Measurements from ENCODE around the gene ODC1. TPM values are rescaled to one million over a fixed set of nuclear protein-coding genes. Genes with fewer than 3 reads are reported as not detected.

ODC1 gene
- total RNA-seq, 1 donor from 2014 or later = 35.5 TPM

DNA sequence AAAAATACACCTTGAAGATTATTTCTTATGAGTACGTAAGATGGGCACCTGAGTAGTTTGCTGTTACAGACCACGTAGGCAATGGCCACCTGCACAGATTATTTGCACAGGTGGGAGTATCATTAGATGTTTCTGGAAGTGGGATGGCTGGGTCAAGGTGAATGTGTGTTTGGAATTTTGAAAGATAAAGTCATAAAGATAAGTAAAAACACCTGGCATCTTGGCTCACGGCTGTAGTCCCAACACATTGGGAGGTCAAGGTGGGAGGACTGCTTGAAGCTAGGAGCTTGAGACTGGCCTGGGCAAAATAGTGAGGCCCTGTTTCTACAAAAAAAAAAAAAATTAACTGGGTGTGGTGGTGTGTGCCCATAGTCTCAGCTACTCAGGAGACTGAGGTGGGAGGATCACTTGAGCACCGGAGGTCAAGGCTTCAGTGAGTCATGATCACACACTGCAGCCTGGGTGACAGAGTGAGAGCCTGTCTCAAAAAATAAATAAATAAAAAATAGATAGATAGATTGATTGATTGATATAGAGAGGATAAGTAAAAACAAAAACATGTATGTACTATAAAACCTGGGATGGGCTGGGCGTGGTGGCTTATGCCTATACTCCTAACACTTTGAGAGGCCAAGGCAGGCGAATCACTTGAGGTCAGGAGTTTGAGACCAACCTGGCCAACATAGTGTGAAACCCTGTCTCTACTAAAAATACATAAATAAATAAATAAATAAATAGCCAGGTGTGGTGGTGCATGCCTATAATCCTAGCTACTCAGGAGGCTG is 30.4 kb downstream of the ODC1 start:
- DNase-seq (ENCODE audit: low read depth in 2 of 2) = no peak

DNA sequence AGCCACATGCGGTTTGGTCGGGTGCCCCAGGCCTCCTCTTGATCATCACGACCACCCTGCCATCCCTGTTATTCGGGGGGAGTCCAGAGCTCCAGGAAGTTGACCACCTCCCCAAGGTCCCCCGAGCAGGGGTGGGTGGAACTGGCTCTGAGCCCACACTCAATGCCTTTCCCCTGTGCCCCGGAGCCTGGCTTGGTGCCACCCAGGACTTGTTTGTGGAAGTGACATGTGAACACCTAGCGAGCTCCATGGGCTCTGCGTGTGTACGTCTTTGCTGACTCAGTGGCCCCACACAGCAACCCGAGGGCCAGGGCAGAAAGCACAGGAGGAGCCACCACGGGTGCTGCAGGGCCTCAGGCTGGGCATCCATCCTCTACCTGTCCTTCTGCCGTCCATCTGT is 32.5 kb downstream of the ODC1 start:
- no peak for DNase-seq (ENCODE audit: low read depth in 2 of 2)

DNA sequence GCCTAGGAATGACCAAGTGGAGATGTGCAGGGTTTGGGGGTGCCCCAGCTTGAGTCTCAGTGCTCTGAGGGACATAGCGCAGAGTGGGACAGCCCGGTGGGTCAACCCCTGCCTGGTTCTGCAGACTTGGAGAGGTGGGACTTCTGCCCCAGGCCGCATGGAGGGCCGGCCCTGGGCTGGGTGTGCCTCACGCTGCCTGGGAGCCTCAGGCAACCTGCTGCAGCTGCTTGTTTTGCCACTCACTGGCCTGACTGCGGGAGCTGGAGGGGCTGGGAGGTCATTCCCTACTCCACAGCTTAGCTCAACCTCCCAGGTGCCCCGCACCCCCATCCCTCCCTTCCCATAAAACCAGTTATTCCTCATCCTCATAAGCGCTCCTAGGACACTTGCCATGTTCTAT is 33.1 kb downstream of the ODC1 start:
- no peak for DNase-seq (ENCODE audit: low read depth in 2 of 2)

DNA sequence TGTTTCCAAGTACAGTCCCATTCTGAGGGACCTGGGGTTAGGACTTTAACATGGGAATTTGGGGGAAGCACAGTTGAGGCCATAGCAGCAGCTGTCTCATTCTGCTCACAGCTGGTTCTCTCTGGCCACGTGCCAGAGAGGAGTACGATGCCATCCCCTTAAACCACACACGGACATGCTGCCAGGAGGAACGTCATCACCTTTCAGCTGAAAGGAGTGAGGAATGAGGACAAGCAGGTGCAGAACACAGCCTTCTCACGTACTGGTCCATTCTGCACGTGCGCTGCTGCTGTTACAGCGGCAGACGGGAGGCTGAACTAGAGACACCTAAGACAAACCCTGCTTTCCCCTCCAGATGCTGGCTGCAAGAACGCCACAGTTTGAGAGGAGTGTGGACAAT is 33.5 kb downstream of the ODC1 start:
- no peak for DNase-seq (ENCODE audit: low read depth in 2 of 2)

DNA sequence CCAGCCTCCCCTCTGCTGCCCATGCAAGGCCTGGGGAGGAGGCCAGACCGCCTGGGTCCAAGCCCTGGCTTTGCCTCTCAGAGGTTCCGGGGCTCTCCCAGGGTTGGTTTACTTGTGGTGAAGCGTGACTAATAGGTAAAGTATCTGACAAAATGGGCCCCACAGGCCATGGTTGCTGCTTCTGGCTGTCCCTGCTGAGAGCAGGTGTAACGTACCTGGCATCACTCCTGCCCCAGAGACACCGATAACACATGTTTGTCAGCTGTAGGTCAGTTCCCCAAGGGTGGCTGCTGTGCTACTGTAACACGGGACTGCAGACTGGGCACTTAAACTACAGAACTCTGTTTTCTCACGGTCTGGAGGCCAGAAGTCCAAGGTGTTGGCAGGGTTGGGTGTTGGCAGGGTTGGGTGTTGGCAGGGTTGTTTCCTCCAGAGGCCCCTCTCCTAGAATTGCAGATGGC is 34.1 kb downstream of the ODC1 start:
- DNase-seq (ENCODE audit: low read depth in 2 of 2) = no peak

DNA sequence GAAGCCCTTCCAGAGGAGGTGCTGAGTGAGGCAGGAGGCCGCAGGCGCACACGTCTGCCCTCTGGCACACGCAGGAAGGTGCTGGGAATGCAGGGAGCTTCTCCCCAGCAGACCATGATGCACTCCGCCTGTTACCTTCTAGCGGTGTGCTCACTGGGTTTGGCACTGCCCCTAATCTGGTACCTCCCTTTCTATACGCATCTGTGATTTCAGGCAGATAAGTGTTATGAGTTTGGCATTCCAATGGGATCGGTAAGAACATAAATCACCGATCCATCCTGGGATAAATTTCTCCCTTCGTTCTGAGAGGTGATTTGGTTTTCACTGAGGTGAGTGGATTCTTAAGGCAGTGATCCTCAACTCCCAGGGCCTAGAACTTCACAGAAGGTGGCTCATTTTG is 34.6 kb downstream of the ODC1 start:
- DNase-seq (ENCODE audit: low read depth in 2 of 2) = no peak

DNA sequence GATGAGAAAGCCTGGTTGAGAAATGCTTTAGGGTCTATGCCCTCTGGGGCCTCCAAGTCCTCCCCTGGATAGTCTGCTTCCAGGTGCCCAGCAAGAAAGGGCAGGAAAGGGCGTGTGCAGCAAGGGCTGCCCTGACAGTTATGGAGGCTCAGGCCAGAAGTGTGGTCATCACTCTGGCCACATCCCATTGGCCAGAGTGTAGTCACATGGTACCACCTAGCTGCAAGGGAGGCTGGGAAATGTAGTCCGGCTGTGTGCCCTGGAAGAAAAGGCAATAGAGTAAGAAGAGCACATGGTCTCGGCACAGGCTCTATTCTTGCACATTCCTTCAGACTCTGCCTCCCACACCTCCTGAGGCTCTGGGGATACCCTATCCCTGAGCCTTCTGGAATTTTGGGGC is 35.7 kb downstream of the ODC1 start:
- DNase-seq (ENCODE audit: low read depth in 2 of 2) = peak; percentile 51 to 53

DNA sequence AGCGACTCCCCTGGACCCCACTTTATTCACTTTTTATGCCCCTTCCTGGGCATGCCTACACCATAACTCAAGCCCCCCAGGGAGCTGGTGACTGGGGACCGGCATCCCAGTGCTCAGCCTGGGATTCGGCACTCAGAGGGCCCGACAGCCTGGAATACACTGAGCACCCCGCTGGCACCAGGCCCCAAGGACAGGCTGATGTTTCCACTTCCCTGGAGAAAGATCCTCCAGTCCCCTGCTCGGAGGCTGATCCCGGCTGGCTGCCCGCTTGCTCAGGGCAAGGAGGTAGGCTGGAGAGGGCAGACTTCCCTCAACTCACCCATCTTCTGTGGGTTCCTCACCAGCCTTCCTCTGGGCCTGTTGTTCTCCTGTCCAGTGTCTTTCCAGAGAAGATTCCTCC is 36.6 kb downstream of the ODC1 start:
- no peak for DNase-seq (ENCODE audit: low read depth in 2 of 2)

DNA sequence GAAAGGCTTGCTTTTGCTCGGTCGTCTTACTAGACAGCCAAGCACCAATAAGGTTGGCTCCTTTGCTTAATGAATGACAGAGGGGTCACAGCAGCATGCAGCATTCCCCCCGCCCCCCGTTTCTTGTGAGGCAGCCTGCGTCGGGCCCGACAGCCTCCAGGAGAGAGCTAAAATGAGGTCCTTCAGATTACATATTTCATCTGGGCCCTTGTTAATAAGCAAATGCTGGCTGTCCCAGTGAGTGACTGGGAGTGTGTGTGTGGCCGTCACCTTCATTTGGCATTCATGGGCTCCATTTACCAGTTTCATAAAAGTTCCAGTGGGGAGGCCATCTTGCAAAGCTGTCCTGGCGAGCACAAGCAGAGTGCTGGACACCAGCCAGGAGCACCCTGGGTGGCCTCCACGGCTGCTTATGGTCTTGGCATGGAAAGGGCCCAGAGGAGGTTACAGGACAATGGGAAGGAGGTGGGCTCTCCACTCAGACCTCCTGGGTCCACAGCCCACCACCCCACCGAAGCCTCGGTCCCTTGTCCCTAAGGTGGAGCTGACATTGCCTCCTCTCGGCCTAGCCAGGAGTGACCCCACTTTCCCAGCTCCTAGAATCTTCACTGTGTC is 37.2 kb downstream of the ODC1 start:
- no peak for DNase-seq (ENCODE audit: low read depth in 2 of 2)

DNA sequence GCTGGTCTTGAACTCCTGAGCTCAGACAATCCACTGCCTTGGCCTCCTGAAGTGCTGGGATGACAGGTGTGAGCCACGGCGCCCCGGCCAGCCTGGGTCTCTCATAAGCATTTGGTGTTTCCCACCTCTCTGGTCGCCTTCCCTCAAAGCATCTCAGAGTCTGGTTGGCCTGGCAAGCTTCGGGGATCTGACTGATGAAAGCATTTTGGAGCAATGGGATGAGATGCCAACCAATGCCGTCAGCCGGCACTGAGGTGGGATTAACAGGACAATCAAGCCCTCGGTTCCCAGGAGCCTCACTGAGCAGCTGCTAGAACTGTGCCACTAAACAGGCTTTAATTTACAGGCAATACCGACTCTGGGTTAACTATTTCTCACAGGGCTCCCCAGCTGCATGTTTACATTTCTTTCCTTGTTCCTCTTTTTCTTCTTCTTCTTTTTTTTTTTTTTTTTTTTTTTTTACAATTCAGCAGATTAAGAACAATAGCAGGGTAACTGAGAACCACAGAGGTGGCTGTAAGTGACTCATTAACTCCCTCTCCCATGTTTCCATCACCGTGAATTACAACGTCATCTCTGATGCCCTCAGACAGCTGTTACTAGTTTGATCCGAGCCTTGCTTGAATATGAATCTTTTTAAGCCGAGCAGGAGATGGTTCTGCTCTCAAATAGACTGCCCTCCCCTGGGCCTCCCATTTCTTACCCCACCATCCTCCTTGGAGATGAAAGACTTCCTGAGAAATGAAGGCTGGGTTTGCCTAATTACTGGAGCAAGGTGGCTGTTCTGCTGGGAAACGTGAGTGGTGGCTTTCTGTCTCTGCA is 37.9 kb downstream of the ODC1 start:
- no peak for DNase-seq (ENCODE audit: low read depth in 2 of 2)

DNA sequence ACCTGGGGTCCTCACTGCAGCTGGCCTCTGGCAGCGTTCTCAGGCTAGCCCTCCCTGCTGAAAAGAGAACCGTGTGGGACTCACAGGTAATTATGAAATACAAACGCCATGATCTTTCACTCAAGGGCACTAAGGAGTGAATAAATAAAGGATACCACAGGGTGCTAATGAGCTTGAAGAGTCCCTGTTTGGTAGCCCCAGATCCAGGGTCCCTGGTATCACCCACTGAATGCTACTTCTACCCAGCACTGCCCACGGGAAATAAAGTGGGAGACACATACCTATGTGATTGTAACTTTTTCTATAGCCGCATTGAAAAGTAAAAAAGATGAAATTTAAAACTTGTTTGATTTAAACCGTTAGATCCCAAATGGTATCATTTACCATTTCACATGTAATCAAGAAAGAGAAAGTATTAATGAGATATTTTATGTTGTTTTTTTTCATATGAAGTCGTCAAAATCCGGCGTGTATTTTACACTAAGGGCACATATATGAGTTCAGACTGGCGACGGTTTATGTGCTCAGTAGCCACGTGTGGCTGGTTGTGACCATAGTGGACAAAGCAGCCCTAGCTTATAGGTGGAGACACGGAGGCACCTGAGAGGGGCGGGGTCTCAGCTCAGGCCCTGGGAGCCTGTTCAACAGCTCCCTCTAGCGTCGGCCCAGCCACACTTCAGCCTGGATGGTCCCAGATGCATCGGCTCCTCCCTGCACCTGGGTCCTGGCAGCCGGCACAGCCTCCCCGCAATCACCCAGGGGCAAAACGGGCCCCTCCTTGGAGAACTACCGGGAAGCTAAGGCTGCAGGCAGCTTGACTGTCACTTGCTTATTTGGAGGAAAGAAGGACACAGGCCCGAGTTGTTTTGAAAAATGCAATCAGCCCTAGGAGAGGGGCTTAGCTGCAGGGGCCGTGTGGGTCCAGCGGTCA is 39.2 kb downstream of the ODC1 start:
- peak; percentile 74 to 88 for DNase-seq (ENCODE audit: low read depth in 2 of 2)

DNA sequence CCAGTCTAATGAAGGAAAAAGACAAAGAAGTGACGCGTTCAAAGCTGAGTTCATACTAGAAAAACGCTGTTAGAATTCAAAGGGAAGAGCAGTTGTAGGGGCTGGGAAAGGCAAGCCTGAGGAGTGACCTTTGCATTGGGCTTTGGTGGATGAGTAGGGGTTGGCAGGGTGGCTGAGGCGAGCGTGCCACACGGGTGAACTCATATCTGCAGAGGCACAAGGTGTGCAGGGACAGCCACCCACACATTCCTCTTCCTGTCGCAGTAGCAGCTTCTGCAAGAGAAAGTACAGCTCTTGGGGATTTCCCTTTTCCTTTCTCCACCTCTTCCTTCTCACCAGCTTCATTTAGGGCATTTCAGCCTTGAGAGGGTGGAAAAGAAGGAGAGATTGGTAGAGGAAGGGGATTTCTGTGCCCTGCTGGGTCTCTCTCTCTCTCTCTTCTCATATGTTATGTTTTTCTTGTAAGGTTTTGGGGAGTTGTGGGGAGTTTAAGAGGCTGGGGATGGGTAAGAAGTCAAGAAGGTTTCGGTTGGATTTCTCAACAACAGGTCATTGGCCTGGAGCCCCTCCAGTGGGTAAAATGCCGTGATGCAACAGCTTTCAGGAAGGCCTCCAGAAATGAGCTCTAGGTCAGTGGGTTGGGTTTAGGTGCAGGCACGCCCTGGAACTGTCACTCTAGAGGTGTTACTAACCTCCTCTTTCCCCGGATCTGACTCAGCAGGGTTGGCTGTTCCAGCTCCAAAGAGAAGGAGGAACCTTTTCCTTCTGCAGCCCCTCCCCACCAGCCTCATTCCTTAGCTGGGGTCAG is 40.1 kb downstream of the ODC1 start:
- DNase-seq (ENCODE audit: low read depth in 2 of 2) = peak; percentile 42 to 74

DNA sequence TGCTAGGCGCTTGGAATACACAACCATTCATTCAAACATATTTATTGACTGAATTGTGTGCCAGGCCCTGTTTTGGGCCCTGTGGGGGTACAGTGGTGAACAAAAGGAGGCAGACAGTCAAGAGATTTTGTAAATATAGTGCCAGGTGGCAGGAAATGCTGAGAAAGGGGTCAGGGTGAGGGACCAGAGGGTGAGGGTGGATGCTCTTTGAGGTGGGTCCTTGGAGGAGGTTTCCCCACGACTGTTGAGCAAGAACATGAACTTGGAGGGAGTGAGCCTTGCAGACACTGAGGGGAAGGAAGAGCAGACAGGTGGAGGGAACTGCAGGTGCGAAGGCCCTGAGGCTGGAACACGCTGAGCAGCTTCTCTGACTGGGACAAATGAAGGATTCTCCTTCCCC is 40.7 kb downstream of the ODC1 start:
- no peak for DNase-seq (ENCODE audit: low read depth in 2 of 2)

DNA sequence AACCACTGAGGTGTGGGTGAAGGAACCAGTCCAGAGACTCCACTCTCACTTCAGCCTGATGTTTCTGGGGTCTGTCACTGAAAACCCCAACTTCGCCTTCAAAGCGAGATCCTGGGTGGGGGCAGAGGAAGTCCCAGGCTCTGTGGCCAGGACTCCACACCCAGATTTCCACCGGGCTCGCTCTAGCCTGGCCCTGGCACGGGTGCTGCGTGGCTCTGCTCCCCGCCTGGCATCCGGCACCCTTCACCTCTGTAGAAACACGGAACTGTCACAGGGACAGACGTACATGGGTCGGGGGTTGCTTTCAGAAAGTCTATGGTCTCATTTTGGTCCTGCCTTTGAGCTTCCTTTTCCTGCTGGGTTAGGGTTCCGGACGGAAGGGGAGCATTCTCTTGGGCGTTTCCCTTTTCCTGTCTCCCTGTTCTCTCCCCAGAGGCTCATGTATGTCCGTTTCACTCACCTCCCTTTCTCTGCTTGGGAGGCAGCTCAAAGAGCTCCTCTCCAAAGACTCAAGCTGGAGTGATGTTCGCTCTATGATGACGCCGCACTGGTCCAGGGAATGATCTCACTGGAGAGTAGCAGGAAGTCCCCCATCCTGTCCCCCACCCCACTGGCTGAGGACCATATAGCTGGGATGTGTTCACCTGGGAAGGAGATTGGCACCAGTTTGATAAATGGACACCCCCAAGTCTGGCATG is 41.5 kb downstream of the ODC1 start:
- peak in 1 of 2 donors; percentile 53 for DNase-seq (ENCODE audit: low read depth in 2 of 2)

DNA sequence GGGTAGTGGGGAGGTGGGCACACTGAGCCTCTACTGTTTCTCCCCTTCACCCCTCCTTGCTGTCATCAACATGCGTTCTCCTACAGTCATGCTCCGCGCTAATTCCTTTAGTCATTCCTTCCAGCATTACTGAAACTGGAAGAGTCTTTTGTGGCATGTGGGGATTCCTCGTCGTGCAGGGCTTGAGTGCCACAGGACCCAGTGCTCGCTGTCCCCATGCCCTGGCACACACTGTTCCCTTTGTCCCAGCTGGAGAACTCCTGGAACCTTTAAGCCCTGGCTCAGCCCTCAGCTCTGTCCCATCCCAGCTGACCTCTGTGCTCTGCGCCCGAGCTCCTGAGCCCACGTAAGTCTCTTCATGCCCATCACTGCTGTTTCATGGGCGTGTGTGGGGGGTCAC is 42.1 kb downstream of the ODC1 start:
- DNase-seq (ENCODE audit: low read depth in 2 of 2) = peak in 1 of 2 donors; percentile 39

DNA sequence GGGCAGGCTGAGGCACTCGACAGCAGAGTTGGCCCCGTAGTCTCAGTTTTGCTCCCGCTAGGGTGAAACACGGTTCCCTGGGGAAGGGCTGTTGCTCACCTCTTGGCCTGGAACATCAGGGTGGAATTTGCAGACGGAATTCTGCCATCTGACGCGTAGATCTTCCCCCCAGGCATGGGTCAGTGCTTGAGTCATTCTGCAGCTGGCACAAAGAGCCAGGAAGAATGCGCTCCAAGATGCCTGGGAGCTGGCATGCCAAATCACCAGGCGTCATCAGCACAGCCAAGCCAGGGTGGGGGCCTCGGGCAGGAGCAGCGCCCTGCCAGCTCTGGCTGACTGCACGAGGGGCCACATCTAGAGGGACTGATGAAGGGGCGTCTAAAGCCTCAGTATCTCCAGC is 42.7 kb downstream of the ODC1 start:
- DNase-seq (ENCODE audit: low read depth in 2 of 2) = peak in 1 of 2 donors; percentile 89

DNA sequence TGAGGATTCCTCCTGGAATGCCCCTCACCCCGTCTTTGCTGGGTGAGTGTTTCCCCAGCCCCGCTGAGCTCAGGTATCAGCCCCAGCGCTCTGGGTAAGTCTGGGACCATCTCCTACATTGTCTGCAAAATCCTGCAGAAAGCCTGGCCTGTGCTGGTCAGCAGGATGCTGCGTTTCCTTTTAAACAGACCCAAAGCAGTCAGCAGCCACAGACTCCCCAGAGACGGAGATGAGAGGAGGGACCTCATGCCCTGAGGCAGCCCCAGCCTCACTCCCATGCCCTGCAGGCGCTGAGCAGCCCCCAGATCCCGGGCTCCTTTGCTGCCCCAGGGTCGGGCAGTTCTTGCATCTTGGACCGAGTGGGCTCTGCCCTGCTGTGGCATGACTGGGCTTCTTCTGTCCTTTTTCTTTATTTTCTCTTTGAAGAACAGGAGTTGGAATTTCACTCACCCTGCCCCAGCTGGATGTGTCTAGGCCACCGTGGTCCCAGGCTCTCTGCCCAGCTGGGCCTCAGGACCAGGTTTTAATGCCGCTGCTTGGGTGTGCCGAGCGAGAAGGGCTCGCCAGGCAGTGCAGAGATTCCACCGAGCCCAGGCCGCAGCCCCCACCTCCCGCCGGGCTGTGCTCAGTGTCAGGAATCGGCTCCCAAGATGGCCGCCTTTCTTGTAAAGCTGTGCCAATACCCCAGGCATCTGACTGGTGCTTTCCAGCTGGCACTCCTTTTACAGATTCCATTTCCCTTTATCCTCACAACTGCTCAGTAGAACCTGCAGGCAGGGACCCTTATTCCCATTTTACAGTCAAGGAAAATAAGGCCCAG is 43.6 kb downstream of the ODC1 start:
- DNase-seq (ENCODE audit: low read depth in 2 of 2) = peak in 1 of 2 donors; percentile 64

DNA sequence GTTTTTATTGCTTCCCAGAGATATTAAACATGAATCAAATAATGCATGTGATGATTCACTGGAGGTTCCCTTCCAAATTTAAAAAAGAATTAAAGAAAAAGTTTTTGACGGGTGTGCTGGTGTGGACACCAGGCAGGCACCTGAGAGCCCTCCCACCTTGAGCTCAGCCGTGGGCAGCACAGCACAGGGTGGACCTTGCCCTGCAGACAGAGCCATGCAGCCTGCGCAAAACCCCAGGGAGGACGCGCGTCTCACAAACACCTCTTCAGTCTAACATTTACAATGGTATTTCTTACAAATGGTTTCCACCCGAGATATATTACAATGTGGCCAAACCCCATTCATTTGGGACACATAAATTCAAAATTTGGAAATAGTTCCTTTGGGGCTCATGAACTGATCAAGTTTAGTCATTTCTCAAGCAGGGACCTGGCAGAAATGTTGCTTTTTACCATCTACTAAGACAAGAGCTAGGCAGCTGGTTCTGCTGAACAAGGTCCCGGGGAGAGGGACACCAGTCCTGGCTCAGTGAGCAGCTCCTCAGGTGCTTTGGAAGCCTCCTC is 45.4 kb downstream of the ODC1 start:
- no peak for DNase-seq (ENCODE audit: low read depth in 2 of 2)
